Activated T-cell treated with anti-CD3 and anti-CD28 coated beads, Interleukin-2, amount 50 U/mL, for 1 hour (primary cell): ENCODE results near the gene SLC6A14.

Source experiments
- DNase-seq: peaks from one replicate; pipeline ENCODE4 v3.0.0-alpha.2; 2020

SLC6A14 gene, protein sequence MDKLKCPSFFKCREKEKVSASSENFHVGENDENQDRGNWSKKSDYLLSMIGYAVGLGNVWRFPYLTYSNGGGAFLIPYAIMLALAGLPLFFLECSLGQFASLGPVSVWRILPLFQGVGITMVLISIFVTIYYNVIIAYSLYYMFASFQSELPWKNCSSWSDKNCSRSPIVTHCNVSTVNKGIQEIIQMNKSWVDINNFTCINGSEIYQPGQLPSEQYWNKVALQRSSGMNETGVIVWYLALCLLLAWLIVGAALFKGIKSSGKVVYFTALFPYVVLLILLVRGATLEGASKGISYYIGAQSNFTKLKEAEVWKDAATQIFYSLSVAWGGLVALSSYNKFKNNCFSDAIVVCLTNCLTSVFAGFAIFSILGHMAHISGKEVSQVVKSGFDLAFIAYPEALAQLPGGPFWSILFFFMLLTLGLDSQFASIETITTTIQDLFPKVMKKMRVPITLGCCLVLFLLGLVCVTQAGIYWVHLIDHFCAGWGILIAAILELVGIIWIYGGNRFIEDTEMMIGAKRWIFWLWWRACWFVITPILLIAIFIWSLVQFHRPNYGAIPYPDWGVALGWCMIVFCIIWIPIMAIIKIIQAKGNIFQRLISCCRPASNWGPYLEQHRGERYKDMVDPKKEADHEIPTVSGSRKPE

DNA sequence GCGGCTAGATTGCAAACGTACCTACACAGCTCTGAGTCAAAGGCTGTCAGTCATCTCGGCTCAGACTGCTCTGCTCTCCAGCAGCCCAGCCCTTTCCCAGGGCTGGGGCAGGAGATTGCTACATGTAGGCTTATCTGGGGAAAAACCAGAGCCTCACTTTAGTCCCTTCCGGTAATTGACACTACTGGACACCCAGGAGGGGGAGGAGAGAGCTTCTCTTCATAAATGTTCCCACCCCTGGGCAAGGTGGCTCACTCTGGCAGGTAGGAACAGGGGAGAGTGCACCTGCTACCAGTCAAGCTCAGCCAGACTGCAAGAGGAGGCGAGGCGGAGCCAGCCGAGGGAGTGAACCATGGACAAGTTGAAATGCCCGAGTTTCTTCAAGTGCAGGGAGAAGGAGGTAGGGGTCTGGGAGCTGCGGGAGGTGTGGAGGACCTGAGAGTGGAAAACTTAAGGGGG lies at the start of gene SLC6A14:
Gene SLC6A14, plus strand, starts transcription at position 249 of the 459 bp plus-strand sequence. Its CDS starts 104 bp downstream, at position 353.
- no peak for DNase-seq

DNA sequence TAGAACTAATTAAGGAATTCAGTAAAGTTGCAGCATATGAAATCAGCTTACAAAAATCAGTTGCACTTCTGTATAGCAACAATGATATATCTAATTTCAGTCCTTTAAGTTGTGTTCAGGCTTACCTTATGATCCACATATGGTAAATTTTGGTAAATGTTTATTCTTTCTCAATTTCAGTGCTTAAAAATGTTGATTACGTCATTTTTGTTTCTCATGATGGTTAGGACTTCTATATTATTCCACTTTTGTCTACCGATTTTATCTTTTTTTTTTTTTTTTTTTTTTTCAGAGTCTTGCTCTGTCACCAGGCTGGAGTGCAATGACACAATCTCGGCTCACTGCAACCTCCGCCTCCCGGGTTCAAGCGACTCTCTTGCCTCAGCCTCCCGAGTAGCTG lies 40.7 kb upstream of the SLC6A14 start:
- no peak for DNase-seq

DNA sequence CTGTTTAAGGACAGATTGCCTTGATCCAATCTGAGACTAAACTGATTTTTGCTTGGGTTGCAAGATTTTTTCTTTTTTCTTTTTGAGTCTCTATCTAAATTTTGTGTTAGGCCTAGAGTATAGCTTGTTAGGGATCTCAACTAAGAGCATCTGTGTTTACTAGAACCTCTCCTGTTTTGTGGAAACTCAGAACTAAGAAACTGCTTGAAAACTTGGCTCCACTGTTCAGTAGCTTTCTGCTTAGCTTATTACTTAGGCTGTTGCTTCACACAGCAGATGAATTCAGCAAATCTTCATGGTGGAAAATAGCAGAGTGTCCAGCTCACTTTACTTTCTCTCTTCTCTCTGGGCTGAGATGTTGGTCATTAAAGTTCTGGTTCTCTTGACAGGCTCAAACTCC lies 36.7 kb upstream of the SLC6A14 start:
- DNase-seq = no peak

DNA sequence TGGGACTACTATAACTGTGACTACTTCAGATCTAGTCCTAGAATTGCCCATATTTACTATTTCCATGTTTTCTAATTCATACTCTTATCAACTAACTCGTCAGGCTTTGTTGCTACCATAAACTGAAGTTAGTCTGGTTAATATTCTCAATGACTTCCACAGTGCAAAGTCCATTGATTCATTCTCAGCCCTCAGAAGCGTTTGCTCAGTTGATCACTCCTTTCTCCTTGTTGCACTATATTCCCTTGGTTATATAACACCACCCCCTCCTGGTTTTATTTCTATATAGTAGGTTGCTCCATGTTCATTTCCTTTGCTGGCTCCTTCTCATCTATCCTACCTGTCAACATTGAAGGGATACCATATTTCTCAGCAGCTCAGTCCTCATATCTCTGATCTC lies 27.2 kb upstream of the SLC6A14 start:
- no peak for DNase-seq

DNA sequence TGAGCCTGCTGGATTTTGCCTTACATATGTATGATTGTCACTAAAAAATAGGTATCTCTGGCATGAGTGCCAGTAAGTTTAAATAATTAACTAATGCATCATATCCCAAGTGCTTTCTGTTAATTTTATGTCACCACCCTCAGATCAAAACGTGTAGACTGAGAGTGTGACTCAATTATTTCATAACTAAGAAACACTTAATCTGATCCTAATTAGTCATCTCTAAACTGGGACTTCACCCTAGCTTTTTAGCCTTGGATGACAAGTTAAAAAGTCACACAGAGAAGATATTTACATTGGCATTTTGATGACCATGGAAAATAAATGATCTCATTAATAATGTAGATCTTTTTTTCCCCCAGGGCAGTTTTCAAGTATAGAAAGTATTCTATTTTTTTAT lies 23.1 kb upstream of the SLC6A14 start:
- no peak for DNase-seq

DNA sequence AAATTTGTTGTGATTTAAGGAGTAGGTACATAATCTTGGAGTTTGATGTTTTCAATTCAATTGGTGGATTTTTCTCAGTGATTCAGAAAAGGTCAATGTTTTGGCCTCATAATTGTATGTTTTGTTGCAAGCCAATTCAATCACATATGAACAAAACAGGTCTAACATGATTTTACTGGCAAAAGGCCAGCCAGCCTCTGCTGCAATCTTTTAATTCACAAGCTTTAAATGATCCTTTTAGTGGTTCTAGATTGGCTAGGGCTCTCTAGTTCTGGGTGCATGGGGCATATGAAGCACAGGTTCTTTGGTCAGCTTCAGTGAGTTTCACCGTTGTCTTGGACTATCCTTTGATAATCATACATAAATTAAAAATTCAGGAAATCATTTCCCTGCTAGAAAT lies 19.2 kb upstream of the SLC6A14 start:
- DNase-seq = no peak

DNA sequence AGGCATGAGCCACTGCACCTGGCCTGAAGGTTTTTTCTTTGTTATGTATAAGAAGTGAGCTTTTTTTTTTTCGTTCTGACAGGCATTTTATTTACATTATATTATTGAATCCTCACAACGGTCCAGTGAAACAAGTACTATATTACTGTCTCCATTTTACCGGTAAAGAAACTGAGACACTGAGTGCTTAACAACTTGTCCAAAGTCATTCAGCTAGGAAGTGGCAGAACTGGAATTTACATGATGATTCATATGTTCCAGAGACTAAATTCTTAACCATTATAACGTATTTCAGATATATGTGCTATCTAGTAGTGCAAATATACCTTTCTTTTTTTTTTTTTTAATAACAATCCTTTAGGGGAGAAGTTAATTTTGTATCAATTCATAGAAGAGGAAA lies 18.4 kb upstream of the SLC6A14 start:
- no peak for DNase-seq

DNA sequence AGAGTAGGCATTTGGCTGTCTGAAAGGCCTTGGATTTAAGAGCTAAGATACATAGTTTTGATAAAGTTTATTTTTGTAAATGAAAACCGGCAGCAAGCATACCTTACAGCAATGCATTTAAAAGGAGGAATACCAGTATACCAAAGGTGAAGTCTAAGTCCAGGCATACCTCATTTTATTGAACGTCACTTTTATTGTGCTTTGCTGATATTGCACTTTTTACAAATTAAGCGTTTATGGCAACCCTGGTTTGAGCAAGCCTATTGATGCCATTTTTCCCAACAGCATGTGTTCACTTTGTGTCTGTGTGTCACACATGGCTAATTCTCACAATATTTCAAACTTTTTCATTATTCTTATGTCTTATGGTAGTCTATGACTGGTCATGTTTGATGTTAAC lies 8.4 kb upstream of the SLC6A14 start:
- DNase-seq = no peak

DNA sequence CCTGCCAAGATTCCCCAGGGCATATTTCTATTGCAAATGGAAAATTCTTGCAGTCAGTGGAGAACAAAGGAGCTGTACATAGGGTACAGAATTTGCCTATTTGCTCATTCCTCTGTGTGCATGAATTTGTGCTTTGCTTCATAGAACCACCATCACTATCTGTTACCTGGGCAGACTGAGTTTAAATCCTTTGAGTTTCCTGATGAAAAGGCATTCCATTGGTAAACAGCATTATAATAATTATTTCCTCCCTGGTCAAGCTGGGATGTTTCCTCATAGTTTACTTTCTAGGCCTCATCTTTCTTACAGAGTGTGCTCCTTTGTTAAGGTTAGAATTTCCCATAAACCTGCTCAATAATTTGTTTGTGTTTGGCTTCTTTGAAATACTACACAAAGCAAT lies 809 bp upstream of the SLC6A14 start:
- DNase-seq = no peak

DNA sequence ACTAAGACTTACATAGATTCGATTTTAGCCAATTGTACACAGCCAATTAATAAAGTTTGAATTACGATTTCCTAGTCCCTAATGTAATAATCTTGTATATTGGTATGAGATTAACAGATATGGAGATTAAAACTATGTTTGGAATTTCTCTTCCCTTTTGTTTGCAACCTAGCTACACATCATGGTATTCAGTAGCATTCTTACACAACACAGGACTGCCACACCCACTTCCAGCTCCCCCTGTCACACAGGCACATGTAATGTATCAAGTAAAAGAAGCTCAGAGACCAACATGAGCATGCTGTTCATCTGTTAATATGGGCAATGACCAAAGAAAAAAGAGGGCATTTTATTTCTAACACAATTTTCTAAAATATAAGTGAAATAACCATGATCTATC lies 12.8 kb downstream of the SLC6A14 start:
- no peak for DNase-seq

DNA sequence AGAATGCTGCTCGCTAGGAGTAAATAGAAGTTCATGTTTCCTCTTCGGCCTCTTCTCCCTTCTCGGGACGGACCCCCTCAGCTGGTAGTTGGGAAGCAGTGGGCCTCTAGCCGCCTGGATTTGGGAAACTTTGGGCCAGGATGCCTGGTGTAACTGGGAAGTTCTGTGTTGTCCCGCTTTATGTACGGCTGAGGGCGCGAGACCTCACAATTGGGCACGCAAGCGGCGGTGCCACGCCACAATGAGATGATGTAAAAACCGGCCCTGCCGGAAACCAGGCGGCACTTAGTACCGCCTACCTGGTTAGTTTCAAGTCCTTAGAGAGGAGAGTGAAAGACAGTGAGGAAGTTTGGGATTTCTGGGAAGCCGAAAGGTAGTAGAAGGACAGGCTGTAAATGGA lies 26.4 kb downstream of the SLC6A14 start, which contains the start of gene CT83:
Gene CT83, minus strand, starts transcription at position 155 of the 400 bp plus-strand sequence. Its CDS starts 120 bp downstream, at position 35.
- DNase-seq = no peak

DNA sequence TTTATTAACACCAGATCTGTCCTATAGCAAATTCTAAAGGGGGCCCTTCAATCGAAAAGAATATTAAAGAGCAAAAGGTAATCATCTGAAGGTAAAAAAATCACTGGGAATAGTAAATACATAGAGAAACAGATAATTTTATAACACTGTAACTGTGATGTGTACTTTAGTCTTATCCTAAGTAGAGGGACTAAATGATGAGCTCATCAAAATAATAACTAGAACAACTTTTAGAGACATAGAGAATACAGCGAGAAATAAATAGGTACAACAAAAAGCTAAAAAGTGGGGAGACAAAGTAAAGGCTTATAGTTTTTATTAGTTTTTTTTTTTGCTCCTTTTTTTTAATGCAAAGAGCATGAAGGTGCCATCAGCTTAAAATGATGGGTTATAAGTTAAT lies 43.7 kb downstream of the SLC6A14 start:
- no peak for DNase-seq

DNA sequence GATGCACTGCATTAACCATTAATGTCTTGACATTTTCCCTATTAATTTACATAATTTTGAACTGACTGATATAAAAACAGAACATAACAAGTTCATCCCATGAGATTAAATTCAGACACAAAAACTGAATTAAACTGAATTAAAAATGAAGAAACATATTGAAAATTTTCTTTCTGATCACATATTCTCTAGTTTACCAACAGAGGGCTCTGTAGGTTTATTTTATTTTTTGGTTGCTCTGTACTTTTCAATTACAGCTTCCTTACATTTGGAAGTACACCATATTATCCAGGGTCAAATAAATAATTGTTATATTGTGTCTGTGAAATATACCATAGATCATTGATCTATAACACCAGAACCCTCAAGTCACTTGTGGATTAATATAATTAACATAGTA lies 53.7 kb downstream of the SLC6A14 start:
- DNase-seq = no peak

DNA sequence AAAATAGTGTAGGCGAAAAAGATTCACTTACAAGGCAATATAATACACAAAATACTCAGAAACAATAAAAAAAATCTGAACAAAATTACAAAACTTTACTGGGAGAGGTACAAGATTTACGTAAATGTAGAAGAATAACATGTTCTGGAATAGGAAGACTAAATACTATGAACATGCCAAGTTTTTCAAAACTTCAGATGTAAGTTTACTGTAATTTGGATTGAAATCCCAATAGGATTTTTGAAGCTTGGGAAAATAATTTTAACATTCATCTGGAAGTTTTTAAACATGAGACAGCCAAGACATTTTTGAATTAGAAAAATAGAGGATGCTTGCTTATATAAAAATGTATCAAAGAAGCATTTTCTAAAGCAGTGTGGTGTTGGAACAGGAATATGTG lies 56.9 kb downstream of the SLC6A14 start:
- DNase-seq = no peak

DNA sequence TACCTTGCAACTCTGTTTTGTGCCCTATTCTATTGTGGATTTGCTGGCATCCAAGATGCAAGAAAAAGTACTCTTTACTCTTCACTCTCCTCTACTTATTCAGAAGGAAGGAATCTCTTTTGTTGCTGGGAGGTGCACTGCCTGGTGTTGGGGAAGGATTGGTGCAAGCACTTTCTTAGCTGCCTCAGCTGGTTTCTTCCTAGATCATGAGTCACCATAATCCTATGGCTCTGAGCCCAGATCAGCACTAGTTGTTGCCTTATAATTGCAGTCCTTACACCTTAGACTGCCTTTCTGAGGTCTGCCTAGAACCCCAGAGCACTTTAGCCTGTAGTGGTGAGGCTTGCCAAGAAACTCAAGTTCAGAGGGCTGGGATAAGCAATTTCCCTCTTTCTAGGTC lies 63.4 kb downstream of the SLC6A14 start:
- DNase-seq = no peak
